ENCODE results near the gene PLEKHA3. TPM values are rescaled to one million over a fixed set of nuclear protein-coding genes. Genes with fewer than 3 reads are reported as not detected.
A peak's percentile ranks its signal among the peaks of the same experiment; 100 is the strongest.

Gene PLEKHA3
- total RNA-seq, 1 experiment from 2014 or later, result 11.0 TPM

DNA sequence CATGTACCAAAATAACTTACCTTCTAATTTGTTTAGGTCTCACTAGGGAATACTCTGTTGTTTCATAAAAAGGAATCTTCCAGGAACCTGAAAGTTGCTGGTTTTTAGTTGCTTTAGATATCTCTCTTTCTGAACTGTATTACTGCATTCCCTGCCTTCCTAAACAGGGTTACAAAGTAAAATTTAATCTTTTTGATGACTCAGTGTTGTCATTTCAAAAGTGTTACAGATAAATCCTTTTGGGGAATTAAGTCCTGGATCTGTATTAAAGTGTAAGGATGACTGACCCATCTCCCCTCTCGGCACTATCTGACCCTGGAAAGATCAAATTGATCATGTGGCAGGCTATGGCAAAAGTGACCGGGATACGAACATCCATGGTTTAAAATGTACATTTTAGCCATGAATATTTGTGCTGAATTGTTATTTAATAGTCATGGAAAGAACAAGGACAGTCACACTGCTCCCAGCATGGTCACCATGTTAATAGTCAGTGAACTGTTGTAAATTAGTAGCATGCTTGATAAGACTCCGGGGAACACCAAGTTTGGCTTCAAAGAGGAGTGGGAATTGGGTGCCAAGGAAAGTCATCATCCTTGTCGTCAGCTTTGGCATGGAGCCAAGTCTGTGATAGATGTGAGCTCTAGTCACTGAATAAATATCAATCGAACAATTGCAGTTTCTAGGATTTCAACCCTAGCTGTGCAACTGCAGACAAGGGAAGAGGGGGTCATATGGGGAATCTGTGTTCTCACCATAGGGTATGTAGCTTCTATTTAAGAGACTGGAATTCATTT lies 4.2 kb downstream of the PLEKHA3 start:
- Histone ChIP-seq H3K4me3 (ENCODE audit: low read length) (no peak overlapping the region), H3K36me3 (ENCODE audit: insufficient read depth, low read length) (peaks cover 1% of the 10 kb centered on the region; the same call in 1 of the 2 replicates), H4K20me1 (ENCODE audit: insufficient read depth, low read depth, low read length) (0 out of 2 replicates have a peak, but pooled peaks cover 13% of the 10 kb centered on the region), H3K9ac (ENCODE audit: low read length) (no peak overlapping the region), H3K4me1 (ENCODE audit: low read length) (peaks cover 38% of the 10 kb centered on the region), H3K9me2 (replicated peaks; ENCODE audit: insufficient read depth, low read length) (no peaks in the 10 kb centered on the region), H3K79me2 (ENCODE audit: low read length) (peaks cover 88% of the 10 kb centered on the region), H3K4me2 (ENCODE audit: low read depth, low read length, poor library complexity, severe bottlenecking) (peak overlapping the region; percentile 90), H3K27ac (ENCODE audit: low read length) (no peak overlapping the region), H2AFZ (ENCODE audit: low read length) (no peak overlapping the region), H3K9me3 (ENCODE audit: low read length) (no peaks in the 10 kb centered on the region), H3K27me3 (ENCODE audit: low read length) (no peaks in the 10 kb centered on the region)
- no peak for DNase-seq

DNA sequence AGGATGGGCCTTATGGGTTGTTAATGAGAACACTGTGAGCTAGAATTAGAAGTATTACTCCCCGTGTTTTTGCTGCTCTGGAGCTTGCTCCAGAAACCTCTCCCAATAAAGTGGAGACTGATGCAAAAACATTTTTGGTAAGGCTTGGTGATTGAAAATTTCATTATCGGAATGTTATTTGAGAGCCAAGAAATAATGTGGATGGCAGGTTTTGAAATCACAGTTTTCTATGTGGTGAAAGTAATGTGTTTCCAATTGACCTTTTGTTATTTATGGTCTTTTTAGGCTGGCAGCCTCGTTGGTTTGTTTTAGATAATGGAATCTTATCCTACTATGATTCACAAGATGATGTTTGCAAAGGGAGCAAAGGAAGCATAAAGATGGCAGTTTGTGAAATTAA lies 5.1 kb downstream of the PLEKHA3 start:
- H4K20me1 ChIP-seq (ENCODE audit: insufficient read depth, low read depth, low read length), result 0 out of 2 replicates have a peak, but pooled peaks cover 13% of the 10 kb centered on the region

DNA sequence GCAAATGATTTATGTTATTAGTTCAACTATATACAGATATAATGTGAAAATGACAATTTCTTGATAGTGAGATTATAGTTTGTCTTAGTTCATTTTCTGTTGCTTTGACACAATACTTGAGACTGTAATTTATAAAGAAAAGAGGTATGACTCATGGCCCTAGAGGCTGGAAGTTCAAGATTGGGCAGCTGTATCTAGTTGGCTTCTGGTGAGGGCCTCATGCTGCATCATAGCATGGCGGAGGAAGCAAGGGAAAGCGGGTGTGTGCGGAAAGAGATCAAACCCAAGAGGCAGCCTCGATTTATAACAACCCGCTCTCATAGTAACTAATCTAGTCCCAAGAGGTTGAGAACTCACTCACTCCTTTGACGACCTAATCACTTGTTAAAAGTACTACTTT lies 11.4 kb downstream of the PLEKHA3 start:
- no peak overlapping the region for H3K9ac ChIP-seq (ENCODE audit: low read length)
- no peaks in the 10 kb centered on the region for H3K9me2 ChIP-seq (replicated peaks; ENCODE audit: insufficient read depth, low read length)
- H3K4me2 ChIP-seq (ENCODE audit: low read depth, low read length, poor library complexity, severe bottlenecking), result no peak overlapping the region
- no peak overlapping the region for H3K4me3 ChIP-seq (ENCODE audit: low read length)
- H2AFZ ChIP-seq (ENCODE audit: low read length), result no peak overlapping the region
- H3K79me2 ChIP-seq (ENCODE audit: low read length), result peaks cover 63% of the 10 kb centered on the region
- H3K9me3 ChIP-seq (ENCODE audit: low read length), result no peaks in the 10 kb centered on the region
- no peak overlapping the region for H3K27ac ChIP-seq (ENCODE audit: low read length)
- peaks cover 62% of the 10 kb centered on the region for H3K36me3 ChIP-seq (ENCODE audit: insufficient read depth, low read length)
- H3K27me3 ChIP-seq (ENCODE audit: low read length), result no peaks in the 10 kb centered on the region
- no peaks in the 10 kb centered on the region for H4K20me1 ChIP-seq (ENCODE audit: insufficient read depth, low read depth, low read length)
- DNase-seq, result no peak
- no peaks in the 10 kb centered on the region for H3K4me1 ChIP-seq (ENCODE audit: low read length)

More for the DNA sequence above, 5.1 kb downstream of the PLEKHA3 start:
- Histone ChIP-seq H3K27ac (ENCODE audit: low read length) (no peak overlapping the region), H3K9me2 (replicated peaks; ENCODE audit: insufficient read depth, low read length) (no peaks in the 10 kb centered on the region), H3K27me3 (ENCODE audit: low read length) (no peaks in the 10 kb centered on the region), H3K36me3 (ENCODE audit: insufficient read depth, low read length) (peaks cover 10% of the 10 kb centered on the region; the same call in 1 of the 2 replicates), H3K79me2 (ENCODE audit: low read length) (peaks cover 97% of the 10 kb centered on the region), H3K4me1 (ENCODE audit: low read length) (peaks cover 31% of the 10 kb centered on the region), H3K9ac (ENCODE audit: low read length) (no peak overlapping the region), H3K9me3 (ENCODE audit: low read length) (no peaks in the 10 kb centered on the region), H2AFZ (ENCODE audit: low read length) (no peak overlapping the region), H3K4me3 (ENCODE audit: low read length) (no peak overlapping the region), H3K4me2 (ENCODE audit: low read depth, low read length, poor library complexity, severe bottlenecking) (no peak overlapping the region)
- no peak for DNase-seq

DNA sequence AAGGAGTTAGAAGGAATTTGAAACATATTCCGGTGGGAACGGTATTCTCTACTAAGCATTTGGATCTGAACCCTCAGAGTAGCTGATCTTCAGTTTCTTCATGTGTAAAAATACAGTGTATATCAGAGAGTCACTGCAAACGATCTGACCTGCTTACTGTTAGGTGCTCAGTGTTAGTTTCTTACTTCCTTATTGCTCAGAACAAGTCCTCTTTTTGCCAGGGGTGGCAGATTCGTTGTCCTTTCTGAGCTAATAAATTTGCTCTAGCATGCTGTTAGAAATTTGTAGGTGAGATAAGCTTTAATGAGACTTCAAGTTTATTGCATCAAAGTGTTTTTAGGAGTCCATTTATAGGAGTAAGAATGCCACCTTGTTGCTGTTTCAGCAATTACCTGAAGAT lies 15.8 kb downstream of the PLEKHA3 start:
- Histone ChIP-seq H3K9ac (ENCODE audit: low read length) (no peak overlapping the region), H3K4me3 (ENCODE audit: low read length) (no peak overlapping the region), H3K4me1 (ENCODE audit: low read length) (peaks cover 11% of the 10 kb centered on the region), H3K27me3 (ENCODE audit: low read length) (no peaks in the 10 kb centered on the region), H3K27ac (ENCODE audit: low read length) (no peak overlapping the region), H3K79me2 (ENCODE audit: low read length) (peaks cover 31% of the 10 kb centered on the region), H3K9me3 (ENCODE audit: low read length) (no peaks in the 10 kb centered on the region), H4K20me1 (ENCODE audit: insufficient read depth, low read depth, low read length) (no peaks in the 10 kb centered on the region), H2AFZ (ENCODE audit: low read length) (no peak overlapping the region), H3K36me3 (ENCODE audit: insufficient read depth, low read length) (peaks cover 76% of the 10 kb centered on the region), H3K9me2 (replicated peaks; ENCODE audit: insufficient read depth, low read length) (no peaks in the 10 kb centered on the region), H3K4me2 (ENCODE audit: low read depth, low read length, poor library complexity, severe bottlenecking) (no peak overlapping the region)
- DNase-seq, result no peak

DNA sequence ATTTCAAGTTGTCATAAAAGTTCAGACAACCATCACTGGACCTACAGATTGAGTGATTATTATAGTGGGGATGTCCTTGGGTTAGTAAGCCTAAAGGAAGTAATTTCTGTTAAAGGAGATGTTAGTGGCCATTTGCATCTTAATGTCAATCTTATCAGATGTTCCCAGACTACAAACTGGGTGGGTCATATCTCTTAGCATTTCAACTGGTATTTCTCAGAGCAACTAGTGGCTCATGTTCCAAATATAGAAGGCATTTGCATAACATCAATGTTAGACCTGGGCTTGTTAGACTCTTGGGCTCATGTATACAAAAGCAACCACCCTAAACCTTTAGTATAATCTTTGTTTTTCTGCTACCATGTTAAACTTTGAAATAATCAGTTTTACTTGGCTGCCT lies 17.9 kb downstream of the PLEKHA3 start:
- H3K9me2 ChIP-seq (replicated peaks; ENCODE audit: insufficient read depth, low read length), result no peaks in the 10 kb centered on the region
- H3K9ac ChIP-seq (ENCODE audit: low read length), result no peak overlapping the region
- peaks cover 11% of the 10 kb centered on the region for H3K4me1 ChIP-seq (ENCODE audit: low read length)
- no peak overlapping the region for H3K4me2 ChIP-seq (ENCODE audit: low read depth, low read length, poor library complexity, severe bottlenecking)
- peak; percentile 51 for DNase-seq
- no peak overlapping the region for H3K27ac ChIP-seq (ENCODE audit: low read length)
- H3K36me3 ChIP-seq (ENCODE audit: insufficient read depth, low read length), result peaks cover 79% of the 10 kb centered on the region
- H4K20me1 ChIP-seq (ENCODE audit: insufficient read depth, low read depth, low read length), result no peaks in the 10 kb centered on the region
- H3K9me3 ChIP-seq (ENCODE audit: low read length), result no peaks in the 10 kb centered on the region
- H3K27me3 ChIP-seq (ENCODE audit: low read length), result no peaks in the 10 kb centered on the region
- H3K4me3 ChIP-seq (ENCODE audit: low read length), result no peak overlapping the region
- H2AFZ ChIP-seq (ENCODE audit: low read length), result no peak overlapping the region
- peaks cover 24% of the 10 kb centered on the region for H3K79me2 ChIP-seq (ENCODE audit: low read length)

DNA sequence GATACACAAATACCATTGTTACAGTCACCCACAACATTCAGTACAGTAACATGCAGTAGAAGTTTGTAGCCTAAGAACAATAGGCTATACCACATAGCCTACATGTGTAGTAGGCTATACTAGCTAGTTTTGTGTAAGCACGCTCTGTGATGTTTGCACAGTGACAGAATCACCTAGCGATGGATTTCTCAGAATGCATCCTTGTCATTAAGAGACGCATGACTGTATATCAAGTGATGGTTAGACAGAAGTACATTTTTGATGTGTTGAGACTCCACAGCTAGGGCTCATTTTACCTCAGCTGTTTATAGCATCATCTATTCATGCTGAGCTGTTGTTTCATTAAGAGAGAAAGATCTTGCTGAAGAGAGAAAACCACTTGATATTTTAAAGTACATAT lies 19.4 kb downstream of the PLEKHA3 start:
- Histone ChIP-seq H3K4me1 (ENCODE audit: low read length) (peaks cover 11% of the 10 kb centered on the region), H3K9ac (ENCODE audit: low read length) (no peak overlapping the region), H3K9me3 (ENCODE audit: low read length) (no peaks in the 10 kb centered on the region), H3K4me2 (ENCODE audit: low read depth, low read length, poor library complexity, severe bottlenecking) (no peak overlapping the region), H3K27ac (ENCODE audit: low read length) (no peak overlapping the region), H3K79me2 (ENCODE audit: low read length) (peaks cover 19% of the 10 kb centered on the region), H3K9me2 (replicated peaks; ENCODE audit: insufficient read depth, low read length) (no peaks in the 10 kb centered on the region), H3K4me3 (ENCODE audit: low read length) (no peak overlapping the region), H3K27me3 (ENCODE audit: low read length) (no peaks in the 10 kb centered on the region), H3K36me3 (ENCODE audit: insufficient read depth, low read length) (peaks cover 67% of the 10 kb centered on the region), H2AFZ (ENCODE audit: low read length) (no peak overlapping the region), H4K20me1 (ENCODE audit: insufficient read depth, low read depth, low read length) (no peaks in the 10 kb centered on the region)
- DNase-seq, result no peak

DNA sequence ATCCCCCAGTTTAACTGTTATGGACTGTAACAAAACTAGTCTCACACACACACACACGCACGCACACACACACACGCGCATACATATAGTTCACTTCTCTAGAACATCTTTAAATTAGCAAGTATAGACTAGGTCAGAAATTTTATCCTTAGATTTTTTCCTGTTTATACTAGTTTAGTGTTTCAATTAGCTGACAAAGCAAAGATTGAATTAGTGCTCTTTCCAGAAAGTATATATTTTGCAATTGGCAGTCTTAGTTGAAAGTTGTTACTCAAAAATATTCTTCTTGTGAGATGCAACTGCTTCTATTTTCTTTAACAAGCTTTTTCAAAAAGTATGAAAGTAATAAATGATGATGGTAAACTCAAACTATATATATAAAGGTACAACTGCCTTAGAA lies 22.5 kb downstream of the PLEKHA3 start:
- no peak overlapping the region for H3K4me2 ChIP-seq (ENCODE audit: low read depth, low read length, poor library complexity, severe bottlenecking)
- peaks cover 19% of the 10 kb centered on the region for H3K79me2 ChIP-seq (ENCODE audit: low read length)
- DNase-seq, result no peak
- peaks cover 6% of the 10 kb centered on the region for H3K4me1 ChIP-seq (ENCODE audit: low read length)
- no peaks in the 10 kb centered on the region for H4K20me1 ChIP-seq (ENCODE audit: insufficient read depth, low read depth, low read length)
- H3K9me2 ChIP-seq (replicated peaks; ENCODE audit: insufficient read depth, low read length), result no peaks in the 10 kb centered on the region
- H2AFZ ChIP-seq (ENCODE audit: low read length), result no peak overlapping the region
- H3K27ac ChIP-seq (ENCODE audit: low read length), result no peak overlapping the region
- H3K9ac ChIP-seq (ENCODE audit: low read length), result no peak overlapping the region
- H3K9me3 ChIP-seq (ENCODE audit: low read length), result no peaks in the 10 kb centered on the region
- no peak overlapping the region for H3K4me3 ChIP-seq (ENCODE audit: low read length)
- H3K27me3 ChIP-seq (ENCODE audit: low read length), result no peaks in the 10 kb centered on the region
- H3K36me3 ChIP-seq (ENCODE audit: insufficient read depth, low read length), result peaks cover 56% of the 10 kb centered on the region

DNA sequence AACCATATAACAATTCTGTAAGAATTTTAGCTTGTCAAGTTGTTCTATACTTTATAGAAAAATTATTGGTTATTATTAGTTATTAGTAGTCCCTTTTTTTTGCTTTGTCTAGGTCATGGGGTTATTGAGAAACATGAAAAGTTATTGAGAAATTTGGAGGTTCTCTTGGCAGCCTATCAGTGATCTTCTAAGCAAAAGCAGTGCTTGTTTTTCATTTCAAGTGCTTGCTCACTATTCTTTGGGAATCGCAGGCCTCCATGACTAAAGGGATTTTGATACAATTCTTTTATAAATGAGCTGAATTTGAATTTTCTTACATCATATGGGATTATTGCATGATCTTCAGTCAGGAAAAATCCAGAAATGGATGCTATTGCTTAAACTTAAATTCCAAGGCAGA lies 25.8 kb downstream of the PLEKHA3 start:
- Histone ChIP-seq H3K36me3 (ENCODE audit: insufficient read depth, low read length) (peaks cover 36% of the 10 kb centered on the region), H3K4me1 (ENCODE audit: low read length) (no peaks in the 10 kb centered on the region), H3K79me2 (ENCODE audit: low read length) (peaks cover 33% of the 10 kb centered on the region), H3K9me3 (ENCODE audit: low read length) (no peaks in the 10 kb centered on the region), H3K9ac (ENCODE audit: low read length) (no peak overlapping the region), H3K27ac (ENCODE audit: low read length) (no peak overlapping the region), H3K9me2 (replicated peaks; ENCODE audit: insufficient read depth, low read length) (no peaks in the 10 kb centered on the region), H4K20me1 (ENCODE audit: insufficient read depth, low read depth, low read length) (no peaks in the 10 kb centered on the region), H3K4me3 (ENCODE audit: low read length) (no peak overlapping the region), H2AFZ (ENCODE audit: low read length) (no peak overlapping the region), H3K27me3 (ENCODE audit: low read length) (no peaks in the 10 kb centered on the region), H3K4me2 (ENCODE audit: low read depth, low read length, poor library complexity, severe bottlenecking) (no peak overlapping the region)
- no peak for DNase-seq
